HepG2 (cell line): ENCODE measurements around the gene VWA3A. TPM values are rescaled to one million over a fixed set of nuclear protein-coding genes. Genes with fewer than 3 reads are reported as not detected.
A peak's percentile ranks its signal among the peaks of the same experiment; 100 is the strongest.

ENCODE experiments used
- ARID2 ChIP-seq: sonication (generic); formaldehyde crosslinking; IDR thresholded peaks from 2 replicates; pipeline ENCODE4 v1.8.1; 2022; ENCODE audit warnings: mild to moderate bottlenecking, missing genetic modification reagents, borderline replicate concordance
- ATRX ChIP-seq: sonication (generic); formaldehyde crosslinking; IDR thresholded peaks from 2 replicates; pipeline ENCODE4 v1.4.0; 2020; ENCODE audit warnings: missing genetic modification reagents, borderline replicate concordance
- CBX1 ChIP-seq: IDR thresholded peaks from one replicate; pipeline ENCODE4 v1.6.1; 2016; ENCODE audit warnings: antibody characterized with exemption, low read depth
- CBX5 ChIP-seq: sonication (generic); formaldehyde crosslinking; IDR thresholded peaks from 2 replicates; pipeline ENCODE4 v1.4.0; 2020; ENCODE audit warnings: missing genetic modification reagents, borderline replicate concordance
- CC2D1A ChIP-seq: sonication (generic); formaldehyde crosslinking; IDR thresholded peaks from 2 replicates; pipeline ENCODE4 v1.8.1; 2023; ENCODE audit warnings: mild to moderate bottlenecking, missing genetic modification reagents
- DMTF1 ChIP-seq: sonication (generic); formaldehyde crosslinking; IDR thresholded peaks from 2 replicates; pipeline ENCODE4 v1.4.0; 2020; ENCODE audit warnings: mild to moderate bottlenecking, missing genetic modification reagents
- FOXC1 ChIP-seq: sonication (generic); formaldehyde crosslinking; IDR thresholded peaks from 2 replicates; pipeline ENCODE4 v1.8.0; 2022; ENCODE audit warnings: mild to moderate bottlenecking, missing genetic modification reagents, borderline replicate concordance
- FOXO1 ChIP-seq: sonication (generic); formaldehyde crosslinking; IDR thresholded peaks from 2 replicates; pipeline ENCODE4 v1.4.0; 2020; ENCODE audit warnings: missing genetic modification reagents
- JUND ChIP-seq: sonication (generic); formaldehyde crosslinking; IDR thresholded peaks from 2 replicates; pipeline ENCODE4 v1.8.0; 2022; ENCODE audit warnings: mild to moderate bottlenecking, missing genetic modification reagents
- KLF13 ChIP-seq: sonication (generic); formaldehyde crosslinking; IDR thresholded peaks from 2 replicates; pipeline ENCODE4 v1.4.0; 2020; ENCODE audit warnings: mild to moderate bottlenecking, missing genetic modification reagents
- NCOR1 ChIP-seq: fragments of 200-600 bp; sonication (generic); IDR thresholded peaks from 2 replicates; pipeline ENCODE4 v1.7.0; 2017; ENCODE audit warnings: antibody characterized with exemption, low read length, borderline replicate concordance
- NFIC ChIP-seq: IDR thresholded peaks from 2 replicates; pipeline ENCODE4 v1.6.1; 2012; ENCODE audit warnings: mild to moderate bottlenecking, low read length, inconsistent platforms
- NR2F1 ChIP-seq, 2 experiments: fragments of 450-650 bp in 1 of 2; formaldehyde crosslinking in 1 of 2; IDR thresholded peaks; 2 replicates each; pipeline versions ENCODE4 v1.5.0 to v1.6.1; 2016 to 2020; ENCODE audit warnings: mild to moderate bottlenecking in 1 of 2, missing compliant biosample characterization in 1 of 2, missing genetic modification reagents in 1 of 2, moderate library complexity in 1 of 2
- PHF5A ChIP-seq: IDR thresholded peaks from one replicate; pipeline ENCODE4 v1.6.1; 2018; ENCODE audit warnings: low read depth, missing genetic modification reagents; ENCODE audit not compliant: unreplicated experiment
- PITX1 ChIP-seq: sonication (generic); formaldehyde crosslinking; IDR thresholded peaks from 2 replicates; pipeline ENCODE4 v1.5.1; 2020; ENCODE audit warnings: mild to moderate bottlenecking, missing genetic modification reagents
- PPARG ChIP-seq: conservative IDR thresholded peaks from 2 replicates; pipeline ENCODE4 v1.6.1; 2016; ENCODE audit warnings: missing biosample characterization, missing genetic modification reagents
- TAF1 ChIP-seq: sonication (generic); formaldehyde crosslinking; IDR thresholded peaks from 2 replicates; pipeline ENCODE4 v1.4.0; 2020; ENCODE audit warnings: missing genetic modification reagents
- TCF12 ChIP-seq, 2 experiments: fragments of 450-650 bp in 1 of 2; sonication (generic) in 1 of 2; formaldehyde crosslinking in 1 of 2; IDR thresholded peaks; 2 replicates each; pipeline versions ENCODE4 v1.6.1 to v1.8.0; 2017 to 2022; ENCODE audit warnings: antibody characterized with exemption in 1 of 2, mild to moderate bottlenecking in 1 of 2, missing genetic modification reagents in 1 of 2, moderate library complexity in 1 of 2
- ZBTB21 ChIP-seq: sonication (generic); formaldehyde crosslinking; IDR thresholded peaks from 2 replicates; pipeline ENCODE4 v1.4.0; 2020; ENCODE audit warnings: missing genetic modification reagents
- ZBTB46 ChIP-seq: sonication (generic); formaldehyde crosslinking; IDR thresholded peaks from 2 replicates; pipeline ENCODE4 v1.4.0; 2020; ENCODE audit warnings: mild to moderate bottlenecking, missing genetic modification reagents, borderline replicate concordance
- ZNF160 ChIP-seq: sonication (generic); formaldehyde crosslinking; IDR thresholded peaks from 2 replicates; pipeline ENCODE4 v1.8.0; 2022; ENCODE audit warnings: mild to moderate bottlenecking, inconsistent platforms, missing genetic modification reagents
- ZNF629 ChIP-seq: sonication (generic); formaldehyde crosslinking; conservative IDR thresholded peaks from 2 replicates; pipeline ENCODE4 v1.5.0; 2020; ENCODE audit warnings: missing genetic modification reagents
- ZNF747 ChIP-seq: sonication (generic); formaldehyde crosslinking; IDR thresholded peaks from 2 replicates; pipeline ENCODE4 v1.8.1; 2023; ENCODE audit warnings: missing genetic modification reagents, mild to moderate bottlenecking, borderline replicate concordance
- polyA plus RNA-seq, 8 experiments: library from polyadenylated mRNA; depleted of rRNA in 3 of 8; stranded (reverse) in 7 of 8; unstranded in 1 of 8; fragments of >200 nt; fragmentation: Illumina TruSeq in 4 of 8; extraction: Trizol in 4 of 8; gene quantifications; 2 replicates each; pipeline versions ENCODE4 v1.2.1 to v1.2.3, GENCODE V29; 2011 to 2016; ENCODE audit warnings: low read depth in 4 of 8, missing spikeins in 1 of 8, mixed read lengths in 1 of 8; ENCODE audit not compliant: insufficient read depth in 1 of 8
- total RNA-seq, 5 experiments: library from RNA; depleted of rRNA; stranded (reverse); fragments of >200 nt; fragmentation: Illumina TruSeq; extraction: Trizol; gene quantifications; 2 replicates each; pipeline ENCODE4 v1.2.3, GENCODE V29; 2016; ENCODE audit warnings: low read depth in 1 of 5
- TF ChIP-seq, protein P1 (sequence below): sonication (generic); formaldehyde crosslinking; IDR thresholded peaks from 2 replicates; pipeline ENCODE4 v1.8.0; 2022; ENCODE audit warnings: missing genetic modification reagents, mild to moderate bottlenecking, moderate library complexity, borderline replicate concordance

Gene VWA3A
- total and polyA plus RNA-seq, 2 of the 13 experiments (the other 11 are each of a cell fraction or from before 2014, with no cell fraction given): 0.03 to 0.07 TPM

GRCh38 chr16:22099256-22099975 lies 7.1 kb downstream of the VWA3A start (continued):
- TF ChIP-seq CBX1: no peak
- TF ChIP-seq NR2F1 (CRISPR knock-in tag; IDR thresholded peaks at IDR 0.05): no peak
- no peak for TF ChIP-seq PITX1
- TF ChIP-seq ARID2 (CRISPR knock-in tag): no peak
- TF ChIP-seq KLF13 (CRISPR knock-in tag): no peak
- TF ChIP-seq CBX5 (CRISPR knock-in tag): no peak
- TF ChIP-seq ZNF629: peak; percentile 46; the same call in 1 of the 2 replicates
- TF ChIP-seq ZBTB21 (CRISPR knock-in tag): no peak
- no peak for TF ChIP-seq NFIC
- 0 out of 2 replicates have a peak, but pooled peaks have one; percentile 7 for TF ChIP-seq CC2D1A (CRISPR knock-in tag)
- TF ChIP-seq DMTF1: no peak
- TF ChIP-seq PHF5A (CRISPR knock-in tag): no peak
- TF ChIP-seq NCOR1: no peak
- TF ChIP-seq ATRX (CRISPR knock-in tag): no peak
- TF ChIP-seq TCF12 (IDR thresholded peaks at IDR 0.05): no peak
- no peak for TF ChIP-seq TCF12 (CRISPR knock-in tag; IDR thresholded peaks at IDR 0.05)
- no peak for TF ChIP-seq ZNF160 (CRISPR knock-in tag)
- TF ChIP-seq TAF1 (CRISPR knock-in tag): no peak
- TF ChIP-seq JUND (CRISPR knock-in tag): 0 out of 2 replicates have a peak, but pooled peaks have one; percentile 44
- no peak for TF ChIP-seq FOXO1
- TF ChIP-seq ZNF747 (CRISPR knock-in tag): 0 out of 2 replicates have a peak, but pooled peaks have one; percentile 31
- TF ChIP-seq, protein P1, sequence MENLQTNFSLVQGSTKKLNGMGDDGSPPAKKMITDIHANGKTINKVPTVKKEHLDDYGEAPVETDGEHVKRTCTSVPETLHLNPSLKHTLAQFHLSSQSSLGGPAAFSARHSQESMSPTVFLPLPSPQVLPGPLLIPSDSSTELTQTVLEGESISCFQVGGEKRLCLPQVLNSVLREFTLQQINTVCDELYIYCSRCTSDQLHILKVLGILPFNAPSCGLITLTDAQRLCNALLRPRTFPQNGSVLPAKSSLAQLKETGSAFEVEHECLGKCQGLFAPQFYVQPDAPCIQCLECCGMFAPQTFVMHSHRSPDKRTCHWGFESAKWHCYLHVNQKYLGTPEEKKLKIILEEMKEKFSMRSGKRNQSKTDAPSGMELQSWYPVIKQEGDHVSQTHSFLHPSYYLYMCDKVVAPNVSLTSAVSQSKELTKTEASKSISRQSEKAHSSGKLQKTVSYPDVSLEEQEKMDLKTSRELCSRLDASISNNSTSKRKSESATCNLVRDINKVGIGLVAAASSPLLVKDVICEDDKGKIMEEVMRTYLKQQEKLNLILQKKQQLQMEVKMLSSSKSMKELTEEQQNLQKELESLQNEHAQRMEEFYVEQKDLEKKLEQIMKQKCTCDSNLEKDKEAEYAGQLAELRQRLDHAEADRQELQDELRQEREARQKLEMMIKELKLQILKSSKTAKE (CRISPR knock-in tag): no peak
- no peak for TF ChIP-seq PPARG
- no peak for TF ChIP-seq ZBTB46
- no peak for TF ChIP-seq FOXC1 (CRISPR knock-in tag)
